CD1c-positive myeloid dendritic cell (primary cell): ENCODE data around the gene FGF1.
A peak's percentile ranks its signal among the peaks of the same experiment; 100 is the strongest.

Source experiments
- DNase-seq: peaks from one replicate; pipeline ENCODE4 v3.0.0-alpha.2; 2016; ENCODE audit errors: extremely low spot score

Gene FGF1

DNA sequence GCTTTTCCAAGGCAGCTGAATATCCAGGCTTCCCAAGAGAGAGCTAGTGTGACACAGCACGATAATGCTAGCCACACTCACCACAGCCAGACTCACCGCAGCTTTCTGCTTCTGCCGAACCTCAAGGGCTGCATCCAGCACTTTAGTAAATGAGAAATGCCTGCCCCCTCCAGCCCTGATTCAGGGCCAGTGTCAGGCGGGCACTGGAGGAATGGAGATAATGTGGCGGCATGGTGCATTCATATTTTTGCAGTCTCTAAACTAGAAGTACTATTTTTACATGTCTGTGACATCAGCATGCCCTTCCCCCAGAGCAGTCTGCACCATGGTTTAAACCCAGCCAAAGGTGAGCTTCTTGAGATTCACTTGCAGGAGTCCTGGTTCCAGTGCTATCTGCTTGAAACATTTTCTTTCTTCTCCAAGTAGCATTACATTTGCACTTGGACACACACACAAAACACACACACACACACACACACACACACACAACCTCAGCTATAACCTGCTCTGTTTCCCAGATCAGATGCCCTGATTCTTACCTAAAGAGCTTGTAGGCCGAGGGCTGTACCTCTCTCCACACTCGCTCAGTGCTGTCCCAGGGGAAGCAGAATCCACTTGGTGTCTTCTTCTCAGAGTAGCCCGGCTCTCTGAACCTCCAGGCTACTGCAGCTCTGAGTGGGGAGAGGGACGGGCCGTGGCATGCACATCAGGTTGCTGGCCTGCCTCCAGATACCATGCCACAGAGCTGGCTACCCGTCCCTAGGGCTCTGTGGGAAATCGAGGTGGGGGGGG, at the start of gene FGF1:
TSS of gene FGF1 (minus strand) at position 673 of the 792 bp plus-strand sequence. CDS start 71,963 bp downstream, outside the sequence.
- DNase-seq = no peak

DNA sequence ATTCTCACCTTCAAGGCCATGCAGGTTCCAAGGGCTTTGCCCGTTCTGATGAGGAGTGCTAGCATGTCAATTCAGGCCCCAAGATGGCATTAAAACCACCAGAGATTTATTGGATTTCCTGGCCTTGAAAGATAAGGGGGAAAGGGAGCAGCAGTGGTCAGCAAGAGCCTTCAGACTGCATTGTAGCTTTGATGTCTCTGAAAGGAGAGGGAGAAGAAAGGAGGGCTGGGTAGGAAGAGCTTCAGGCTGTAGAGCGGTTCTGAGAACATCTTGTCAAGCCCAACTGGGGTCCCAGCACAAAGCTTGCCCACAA, 41.8 kb upstream of the FGF1 start:
- no peak for DNase-seq

DNA sequence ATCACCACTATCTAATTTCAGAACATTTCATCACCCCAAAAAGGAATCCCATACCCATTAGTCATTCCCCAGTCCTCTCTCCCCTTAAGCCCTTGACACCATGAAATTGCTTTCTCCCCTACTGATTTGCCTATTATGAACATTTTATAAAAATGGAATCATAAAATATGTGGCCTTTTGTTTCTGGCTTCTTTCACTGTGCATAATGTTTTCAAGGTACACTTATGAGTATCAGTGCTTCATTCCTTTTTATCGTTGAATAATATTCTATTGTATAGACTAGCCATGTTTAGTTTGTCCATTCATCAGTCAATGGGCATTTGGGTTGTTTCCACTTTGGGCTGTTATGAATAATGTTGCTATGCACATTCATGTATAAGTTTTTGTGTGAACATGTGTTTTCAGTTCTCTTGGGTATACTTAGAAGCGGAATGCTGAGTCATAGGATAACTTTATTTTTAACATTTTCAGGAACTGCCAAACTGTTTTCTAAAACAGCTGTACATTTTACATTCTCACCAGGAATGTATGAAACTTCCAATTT, 40.4 kb upstream of the FGF1 start:
- DNase-seq = peak; percentile 82

DNA sequence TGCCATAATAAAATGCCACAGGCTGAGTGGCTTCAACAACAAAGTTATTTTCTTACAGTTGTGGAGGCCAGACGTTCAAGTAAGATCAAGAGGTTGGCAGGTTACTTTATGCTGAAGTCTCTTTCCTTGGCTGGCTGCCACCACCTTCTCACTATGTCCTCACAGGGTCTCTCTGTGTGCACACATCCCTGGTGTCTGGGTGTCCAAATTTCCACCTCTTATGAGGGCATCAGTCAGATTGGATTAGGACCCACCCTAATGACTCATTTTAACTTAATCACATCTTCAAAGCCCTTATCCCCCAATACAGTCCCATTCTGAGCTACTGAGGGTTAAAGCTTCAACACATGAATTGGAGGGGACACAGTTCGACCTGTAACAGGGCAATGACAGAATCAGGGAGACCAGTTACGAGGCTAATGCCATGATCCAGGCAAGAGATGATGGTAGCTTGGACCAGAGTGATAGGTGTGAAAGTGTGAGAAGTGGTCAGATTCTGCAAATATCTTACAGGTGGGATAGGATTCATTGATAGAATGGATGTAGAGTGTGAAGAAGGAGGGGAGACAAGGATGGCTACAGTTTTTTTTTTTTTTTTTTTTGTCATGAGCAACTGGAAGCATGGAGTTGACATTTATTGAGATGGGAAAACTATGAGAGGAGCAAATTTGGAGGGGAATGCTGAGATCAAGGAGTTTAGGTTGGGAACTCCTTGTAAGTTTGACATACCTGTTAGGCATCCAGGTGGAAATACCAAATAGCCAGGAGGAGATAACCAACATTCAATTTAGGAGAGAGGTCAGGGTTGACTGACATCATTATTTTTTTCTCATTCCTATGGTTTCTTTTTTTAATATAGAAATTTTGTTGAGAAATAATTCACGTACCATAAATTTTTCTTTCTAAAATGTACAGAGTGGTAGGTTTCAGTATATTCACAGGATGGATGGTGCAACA, 39.6 kb upstream of the FGF1 start:
- no peak for DNase-seq

DNA sequence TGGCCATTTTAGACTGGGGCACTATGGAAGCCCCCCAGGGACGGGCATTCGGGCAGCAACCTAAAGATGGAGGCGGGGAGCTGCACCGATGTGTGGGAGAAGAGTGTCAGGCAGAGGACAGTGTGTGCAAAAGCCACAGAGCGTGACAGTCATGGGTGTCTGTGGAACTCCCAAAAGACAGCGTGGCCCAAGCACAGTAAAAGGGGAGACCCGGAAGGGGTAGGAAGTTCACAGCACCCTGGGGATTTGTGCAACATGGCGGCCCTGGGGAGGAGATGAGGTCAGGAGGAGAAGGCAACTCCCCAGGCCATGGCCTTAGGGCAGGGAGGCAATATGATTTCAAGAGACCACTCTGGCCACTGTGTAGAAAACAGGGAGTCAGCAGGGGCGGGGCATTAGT, 38.9 kb upstream of the FGF1 start:
- DNase-seq = no peak

DNA sequence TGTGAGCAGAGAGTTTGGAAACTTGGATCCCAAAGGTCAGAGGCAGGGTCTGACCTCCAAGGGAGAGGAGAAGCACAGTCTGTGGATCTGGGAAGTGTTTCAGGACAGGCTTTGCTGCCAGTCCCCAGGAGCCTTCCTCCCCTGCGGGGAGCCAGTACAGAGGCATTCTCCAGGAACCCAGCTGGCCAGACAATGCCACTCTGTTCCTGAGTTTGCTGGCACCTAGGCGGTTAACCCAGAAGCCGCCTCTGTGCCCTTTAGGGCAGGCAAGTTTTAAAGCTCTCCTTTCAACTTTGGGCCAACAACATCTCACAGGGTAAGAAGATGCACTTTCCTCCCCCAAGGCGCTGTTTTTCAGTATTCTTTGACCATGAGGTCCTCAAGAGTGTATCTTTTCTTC, 37.0 kb upstream of the FGF1 start:
- DNase-seq = no peak

DNA sequence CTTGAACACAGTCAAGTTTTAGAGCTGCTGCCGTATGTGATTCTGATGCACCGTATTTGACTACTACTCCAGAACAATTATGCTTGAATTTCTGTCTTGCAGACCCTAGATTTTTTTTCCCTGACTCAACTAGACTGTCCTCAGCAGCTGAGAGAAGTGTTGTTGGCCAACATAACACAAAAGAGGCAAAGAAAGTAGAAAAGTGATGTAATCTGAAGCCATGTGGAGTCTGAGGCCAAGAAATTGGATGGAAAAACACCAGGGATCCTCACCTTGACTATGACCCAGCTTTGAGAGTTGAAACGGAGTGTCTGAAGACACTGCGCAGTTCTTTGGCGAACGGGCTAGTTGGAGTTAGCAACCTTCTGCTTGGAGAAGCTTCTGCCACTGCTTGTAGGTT, 36.3 kb upstream of the FGF1 start:
- no peak for DNase-seq

DNA sequence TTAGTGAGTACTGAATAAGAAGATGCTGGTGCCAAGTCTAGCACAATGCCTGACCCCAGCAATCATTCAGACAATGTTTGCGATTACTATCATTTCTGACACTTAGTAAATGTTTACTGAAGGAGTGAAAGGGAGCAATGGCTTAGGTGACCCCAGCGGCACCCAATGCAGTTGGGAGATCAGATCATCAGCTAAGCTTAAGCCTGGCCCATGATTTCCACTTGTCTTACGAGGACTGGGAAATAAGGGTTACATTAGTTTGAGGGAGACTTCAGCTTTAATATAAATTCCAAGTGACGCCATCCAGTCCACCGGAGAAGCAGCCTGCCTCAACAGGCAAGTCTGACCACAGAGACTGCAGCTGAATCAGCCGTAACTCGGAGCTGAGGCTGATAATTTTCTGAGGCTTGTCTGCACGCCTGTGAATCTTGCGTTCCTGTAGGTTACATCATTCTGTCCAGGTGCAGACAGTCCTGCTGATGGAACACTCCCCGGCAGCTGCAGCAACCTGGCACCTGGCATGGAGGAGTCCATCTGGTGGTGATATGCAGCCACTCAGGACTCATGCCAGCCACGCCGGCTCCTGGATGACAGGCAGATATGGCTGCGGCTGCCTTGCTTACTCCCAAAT, 34.9 kb upstream of the FGF1 start:
- no peak for DNase-seq

DNA sequence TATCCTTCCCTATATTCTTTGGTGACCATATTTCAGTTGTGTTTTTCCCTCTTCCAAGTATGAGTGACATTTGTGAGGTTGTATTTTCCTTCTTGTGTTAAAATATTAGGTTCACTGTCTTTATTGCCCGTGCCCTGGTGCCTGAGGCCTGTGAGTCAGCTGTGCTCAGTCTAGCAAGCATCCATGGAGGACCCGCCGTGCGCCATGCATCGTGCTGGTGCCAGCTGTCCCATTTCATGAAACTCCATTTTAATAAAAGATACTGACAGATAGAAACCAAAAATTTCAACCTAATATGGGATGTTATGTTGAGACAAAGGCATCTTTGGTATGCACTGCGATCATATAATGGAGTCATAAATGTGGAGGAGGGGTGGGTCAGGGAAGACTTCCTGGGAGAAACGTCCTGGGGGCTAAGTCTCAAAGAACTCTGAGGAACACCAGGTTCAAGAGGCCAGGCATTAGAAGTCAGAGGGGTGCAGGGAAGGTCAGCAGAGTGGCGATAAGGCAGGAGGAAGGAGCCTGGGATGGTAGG, 34.0 kb upstream of the FGF1 start:
- no peak for DNase-seq

DNA sequence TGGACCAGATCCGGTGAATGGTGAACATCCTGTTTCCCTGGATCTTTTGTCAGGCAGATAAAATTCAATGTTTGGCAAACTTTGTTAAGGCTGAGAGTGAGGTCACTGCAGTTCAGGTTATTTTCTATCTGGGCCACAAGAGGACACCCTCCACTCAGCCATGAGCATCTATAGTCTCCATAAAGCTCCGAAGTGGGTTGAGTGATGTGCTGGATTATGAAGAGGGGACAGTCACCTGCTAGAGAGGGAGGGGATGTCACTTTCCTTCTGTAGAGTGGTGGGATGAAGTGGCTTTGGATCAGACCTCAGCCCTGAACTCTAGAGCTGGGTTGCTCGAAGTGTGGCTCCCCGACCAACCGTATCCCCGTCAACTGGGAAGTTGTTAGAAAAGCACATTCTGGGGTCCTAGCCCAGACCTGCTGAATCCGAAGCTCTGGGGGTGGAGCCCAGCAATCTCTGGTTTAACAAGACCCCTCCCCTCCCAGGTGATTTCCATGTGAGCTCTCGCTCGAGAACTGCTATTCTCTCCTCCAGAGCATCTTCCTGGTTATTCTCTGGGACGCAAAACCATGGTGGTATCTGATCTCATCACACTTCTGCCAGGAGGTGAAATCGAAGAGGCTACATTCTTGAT, 31.8 kb upstream of the FGF1 start:
- peak; percentile 71 for DNase-seq

DNA sequence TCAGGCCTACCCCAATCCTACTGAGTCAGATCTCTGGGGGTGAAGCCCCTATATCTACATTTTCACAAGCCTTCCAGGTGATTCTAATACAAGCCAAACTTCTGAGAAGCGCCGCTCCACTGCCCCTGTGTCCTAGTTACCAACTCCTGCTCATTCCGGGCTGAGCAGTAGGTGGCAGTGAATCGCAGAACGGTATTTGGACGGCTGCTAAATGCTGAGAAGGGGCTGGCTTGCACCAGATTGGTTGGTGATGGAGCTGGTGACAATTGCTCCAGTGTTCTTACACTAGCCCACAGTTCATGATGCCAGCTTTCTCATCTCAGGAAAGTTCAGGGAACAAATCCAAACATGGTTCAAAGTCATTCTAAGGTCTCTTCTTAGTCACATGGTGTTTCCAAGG, 31.1 kb upstream of the FGF1 start:
- DNase-seq = peak; percentile 44

DNA sequence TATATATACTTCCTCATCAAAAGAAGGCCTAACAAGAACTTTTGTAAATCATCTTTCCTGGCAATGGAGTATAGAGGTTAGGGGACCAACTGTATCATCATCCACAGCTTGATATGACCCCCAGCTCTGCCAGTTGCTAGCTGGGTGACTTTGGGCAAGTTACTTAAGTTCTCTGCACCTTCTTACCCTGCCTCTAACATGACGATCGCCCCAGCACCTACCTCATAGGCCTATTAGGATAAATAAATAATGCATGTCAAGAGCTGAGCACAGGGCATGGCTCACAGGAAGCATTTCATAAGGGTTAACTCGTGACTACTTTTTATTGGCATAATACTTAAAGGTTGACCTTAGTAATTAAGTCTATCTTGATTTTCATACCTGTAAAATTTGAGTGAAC, 29.4 kb upstream of the FGF1 start:
- DNase-seq = no peak

DNA sequence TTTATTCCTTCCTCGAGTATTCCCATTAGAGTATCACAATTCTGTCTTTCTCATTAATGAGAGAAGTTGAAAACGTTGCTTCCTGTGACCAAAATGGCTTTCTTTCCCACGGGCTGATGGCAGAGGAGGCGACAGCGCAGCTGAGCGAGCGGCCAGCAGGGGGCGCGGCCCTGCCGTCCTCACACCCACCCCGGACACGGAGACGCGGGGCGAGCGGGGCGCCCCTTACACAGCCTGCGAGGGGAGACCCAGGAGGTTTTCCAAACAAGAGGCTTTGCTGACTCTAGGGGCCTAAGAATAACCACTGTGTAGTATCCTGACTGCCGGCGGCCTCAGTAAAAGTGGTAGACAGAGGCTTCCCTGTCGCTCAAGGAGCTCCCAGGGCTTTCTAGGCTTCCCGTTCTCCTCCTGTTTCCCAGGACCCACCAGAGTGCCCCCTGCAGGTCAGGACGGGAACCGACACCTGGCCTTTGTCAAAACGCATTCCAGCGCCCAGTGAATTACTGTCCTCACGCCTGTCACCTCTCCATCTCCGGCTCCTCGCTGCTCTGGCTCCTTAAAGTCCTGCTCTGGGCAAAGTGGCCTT, 27.3 kb upstream of the FGF1 start:
- DNase-seq = peak; percentile 92

DNA sequence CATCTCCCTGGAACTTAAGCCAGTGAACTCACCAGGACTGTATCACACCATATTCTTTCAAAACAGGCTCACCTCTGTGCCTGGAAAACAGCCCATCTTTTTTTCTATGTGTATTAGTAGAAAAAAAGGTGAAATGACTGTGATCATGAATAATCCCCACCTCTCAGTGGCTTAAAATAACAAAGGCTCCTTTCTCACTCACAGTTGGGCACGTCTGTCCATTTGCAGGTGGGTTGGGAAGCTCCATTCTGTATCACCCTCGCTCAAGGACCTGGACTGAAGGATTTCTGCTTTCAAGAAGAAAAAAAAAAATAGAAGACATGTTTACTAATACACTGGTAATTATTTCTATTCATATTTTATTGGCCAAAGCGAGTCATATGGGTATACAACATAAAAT, 17.3 kb upstream of the FGF1 start:
- no peak for DNase-seq

DNA sequence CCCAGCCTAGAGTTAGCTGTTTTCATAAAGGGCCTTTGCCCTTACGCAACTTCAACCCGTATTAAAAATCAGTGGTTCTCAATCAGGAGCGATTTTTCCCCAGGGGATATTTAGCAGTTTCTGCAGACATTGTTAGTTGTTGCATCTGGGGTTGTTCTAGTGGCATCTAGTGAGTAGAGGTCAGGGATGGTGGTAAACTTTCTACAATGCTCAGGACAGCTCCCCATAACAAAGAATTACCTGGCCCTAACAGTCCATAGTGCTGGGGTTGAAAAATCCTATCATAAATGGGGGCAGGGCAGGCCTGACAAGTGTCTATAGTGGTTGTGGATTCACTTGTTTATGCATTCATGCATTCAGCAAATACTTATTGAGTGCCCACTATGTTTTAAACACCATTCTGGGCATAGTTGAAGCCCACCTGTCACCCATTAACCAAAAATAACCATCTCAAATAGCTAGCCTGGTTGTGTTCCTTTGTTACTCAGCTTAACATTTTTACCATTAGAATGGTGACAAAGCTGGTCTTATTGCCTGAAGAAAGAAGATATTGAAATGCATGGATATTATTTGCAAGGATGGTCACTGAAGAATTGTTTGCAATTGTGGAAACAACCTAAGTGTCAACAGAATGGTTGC, 15.9 kb upstream of the FGF1 start:
- DNase-seq = no peak

DNA sequence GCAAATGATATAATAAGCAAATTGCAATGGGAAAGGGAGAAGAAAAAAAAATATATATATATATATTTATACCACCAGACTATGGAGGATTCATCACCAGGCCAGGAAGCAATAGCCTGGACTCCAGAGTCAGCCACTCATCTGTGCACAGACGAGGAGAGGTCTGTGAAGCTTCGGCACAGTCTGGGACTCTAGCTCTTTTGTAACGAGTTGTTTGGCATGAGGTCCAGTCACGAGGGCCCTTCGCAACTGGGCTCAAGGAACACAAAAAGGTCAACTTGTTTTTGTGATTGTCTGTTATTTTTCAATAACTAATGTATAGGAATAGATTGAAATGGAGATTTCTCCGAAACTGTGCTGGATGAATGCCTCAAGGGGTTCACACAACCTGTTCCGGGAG, 14.7 kb upstream of the FGF1 start:
- DNase-seq = no peak

DNA sequence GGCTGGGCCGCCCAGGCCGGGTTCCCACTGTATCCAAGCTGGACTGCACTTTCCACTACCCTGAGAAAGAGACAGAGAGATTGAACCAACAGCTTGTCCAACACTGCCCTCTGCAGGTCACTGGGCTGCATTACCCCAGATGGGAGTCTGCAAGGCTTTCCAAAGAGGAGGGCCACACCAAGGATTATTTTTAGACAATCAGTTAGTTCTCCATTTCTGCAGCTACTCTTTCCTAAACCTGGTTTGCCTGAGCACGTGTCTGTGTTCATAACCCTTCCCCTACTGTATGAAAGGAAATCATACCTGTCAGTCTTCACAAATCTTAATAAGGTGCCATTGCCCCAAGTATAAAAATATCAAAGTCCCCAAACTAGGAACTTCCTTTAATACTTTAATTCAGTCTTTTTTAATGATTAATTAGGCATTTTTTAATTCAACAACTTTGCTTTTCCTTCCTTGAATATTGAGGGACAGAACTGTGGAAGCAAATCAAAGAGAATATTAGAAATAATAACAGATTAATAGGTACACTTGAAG, 13.4 kb upstream of the FGF1 start:
- peak; percentile 88 for DNase-seq

DNA sequence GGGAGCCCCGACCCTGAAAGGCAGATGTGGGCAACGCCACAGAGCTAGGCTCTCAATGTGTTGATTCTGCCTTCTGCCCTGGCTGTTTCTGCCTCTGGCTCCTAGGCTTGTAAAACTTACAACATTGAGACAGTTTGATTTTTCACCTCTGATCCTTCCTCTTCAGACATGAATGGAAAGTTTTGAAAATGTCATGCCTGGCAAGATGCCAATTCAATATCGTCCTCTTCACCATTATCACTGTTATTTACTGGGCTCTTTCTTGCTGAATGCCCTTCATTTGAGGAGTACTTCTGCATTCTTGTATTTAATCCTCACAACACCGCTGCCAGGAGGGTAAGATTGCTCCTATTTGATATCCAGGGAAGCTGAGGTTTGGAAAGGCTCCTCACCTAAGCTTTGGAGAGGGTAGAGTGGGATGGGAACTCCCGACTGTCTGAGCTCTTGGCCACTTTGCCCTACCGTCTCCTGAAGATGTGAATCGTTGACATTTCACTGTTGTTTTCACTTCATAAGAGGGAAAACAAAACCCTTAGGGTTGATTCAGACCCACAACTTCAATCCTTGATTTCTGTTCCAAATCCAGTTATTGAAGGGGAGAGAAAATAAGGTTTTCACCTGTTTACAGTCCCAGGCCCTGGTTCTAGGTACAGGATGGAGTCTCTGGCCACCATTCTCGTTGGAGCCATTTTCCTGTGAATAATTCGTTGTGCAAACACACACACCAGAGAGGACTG, 12.7 kb upstream of the FGF1 start:
- no peak for DNase-seq

DNA sequence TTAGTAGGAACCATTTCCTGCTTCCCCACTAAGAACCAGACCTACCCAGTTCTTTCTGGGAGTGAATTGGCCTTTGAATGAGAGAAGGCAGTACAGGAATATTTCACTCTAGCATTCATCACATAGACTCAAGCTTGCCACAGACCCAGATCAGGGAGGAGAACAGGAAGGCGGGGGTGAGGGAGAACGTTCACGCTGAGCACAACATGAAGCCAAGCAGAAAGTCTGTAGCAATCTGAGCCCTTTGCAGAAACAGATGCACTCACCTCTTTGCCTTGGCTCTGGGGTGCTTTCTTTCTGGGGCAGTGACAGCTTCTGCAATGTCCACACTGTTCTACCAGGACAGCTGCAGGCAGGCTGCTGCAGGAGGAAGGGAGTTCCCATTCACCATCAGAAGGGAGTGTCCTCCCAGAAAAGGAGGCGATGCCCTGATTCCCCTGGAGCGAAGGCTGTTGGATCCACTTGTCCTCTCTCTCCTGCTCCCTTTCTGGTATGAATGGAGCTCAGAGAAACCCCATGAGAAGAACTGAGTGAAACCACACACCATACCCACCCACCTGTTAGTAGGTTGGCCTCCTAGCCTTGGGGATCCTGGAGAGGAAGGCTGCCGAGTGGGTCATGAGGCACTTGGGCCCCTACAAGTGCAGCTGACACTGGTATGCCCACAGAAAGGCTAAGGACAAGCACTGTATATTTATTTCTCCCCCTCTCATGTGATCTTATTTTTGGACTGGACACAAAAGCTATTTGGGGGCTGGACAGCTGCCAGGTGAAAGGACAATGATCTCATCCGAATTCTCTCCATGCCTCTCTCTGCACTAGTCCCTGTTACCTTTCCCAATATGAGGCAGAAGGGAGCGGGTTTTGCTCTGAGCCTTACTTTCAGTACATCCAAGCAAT, 11.7 kb upstream of the FGF1 start:
- no peak for DNase-seq
